ENCODE results near the gene METTL13. TPM values are rescaled to one million over a fixed set of nuclear protein-coding genes. Genes with fewer than 3 reads are reported as not detected.

The METTL13 gene
- total and polyA plus RNA-seq, 11 donors = 5.0 to 29.2 (median 14.8) TPM

DNA sequence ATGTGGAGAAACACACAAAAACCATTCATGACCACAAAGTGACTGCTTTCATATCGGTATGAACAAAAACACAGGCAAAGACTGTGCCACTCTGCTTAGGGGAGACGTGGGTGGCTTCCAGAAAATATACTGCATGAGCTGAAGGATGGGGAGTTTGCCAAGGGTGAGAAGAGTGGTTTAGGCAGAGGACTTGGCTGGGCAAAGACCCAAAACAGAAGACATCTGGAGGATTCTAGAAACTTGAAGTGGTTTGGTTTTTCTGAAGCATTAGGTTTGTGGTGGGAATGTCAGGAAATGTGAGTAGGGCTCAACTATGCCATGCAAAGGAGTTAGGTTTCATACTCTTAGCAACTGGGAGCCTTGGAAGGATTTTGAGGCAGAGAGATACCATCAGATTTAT, 33.2 kb downstream of the METTL13 start:
- Histone ChIP-seq H3K27ac (no peak overlapping the region), H3K4me3 (no peak overlapping the region), H3K9me3 (no peaks in the 10 kb centered on the region), H3K27me3 (no peaks in the 10 kb centered on the region), H3K36me3 (no peaks in the 10 kb centered on the region), H3K4me1 (peaks cover 0 to 10% (median 0%) of the 10 kb centered on the region in 12 donors)
- intact Hi-C loops (cut with DNase I) = no loop called here
- DNase-seq = no peak
- 73 to 84% (median 75%) methylated on average over 2 of the region's 2 CpGs for whole genome bisulfite sequencing, 4 donors
- TF ChIP-seq POLR2A (IDR thresholded peaks at IDR 0.05) = no peak
- TF ChIP-seq, protein P1, sequence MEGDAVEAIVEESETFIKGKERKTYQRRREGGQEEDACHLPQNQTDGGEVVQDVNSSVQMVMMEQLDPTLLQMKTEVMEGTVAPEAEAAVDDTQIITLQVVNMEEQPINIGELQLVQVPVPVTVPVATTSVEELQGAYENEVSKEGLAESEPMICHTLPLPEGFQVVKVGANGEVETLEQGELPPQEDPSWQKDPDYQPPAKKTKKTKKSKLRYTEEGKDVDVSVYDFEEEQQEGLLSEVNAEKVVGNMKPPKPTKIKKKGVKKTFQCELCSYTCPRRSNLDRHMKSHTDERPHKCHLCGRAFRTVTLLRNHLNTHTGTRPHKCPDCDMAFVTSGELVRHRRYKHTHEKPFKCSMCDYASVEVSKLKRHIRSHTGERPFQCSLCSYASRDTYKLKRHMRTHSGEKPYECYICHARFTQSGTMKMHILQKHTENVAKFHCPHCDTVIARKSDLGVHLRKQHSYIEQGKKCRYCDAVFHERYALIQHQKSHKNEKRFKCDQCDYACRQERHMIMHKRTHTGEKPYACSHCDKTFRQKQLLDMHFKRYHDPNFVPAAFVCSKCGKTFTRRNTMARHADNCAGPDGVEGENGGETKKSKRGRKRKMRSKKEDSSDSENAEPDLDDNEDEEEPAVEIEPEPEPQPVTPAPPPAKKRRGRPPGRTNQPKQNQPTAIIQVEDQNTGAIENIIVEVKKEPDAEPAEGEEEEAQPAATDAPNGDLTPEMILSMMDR (IDR thresholded peaks at IDR 0.05) = no peak
- no peak for ATAC-seq

DNA sequence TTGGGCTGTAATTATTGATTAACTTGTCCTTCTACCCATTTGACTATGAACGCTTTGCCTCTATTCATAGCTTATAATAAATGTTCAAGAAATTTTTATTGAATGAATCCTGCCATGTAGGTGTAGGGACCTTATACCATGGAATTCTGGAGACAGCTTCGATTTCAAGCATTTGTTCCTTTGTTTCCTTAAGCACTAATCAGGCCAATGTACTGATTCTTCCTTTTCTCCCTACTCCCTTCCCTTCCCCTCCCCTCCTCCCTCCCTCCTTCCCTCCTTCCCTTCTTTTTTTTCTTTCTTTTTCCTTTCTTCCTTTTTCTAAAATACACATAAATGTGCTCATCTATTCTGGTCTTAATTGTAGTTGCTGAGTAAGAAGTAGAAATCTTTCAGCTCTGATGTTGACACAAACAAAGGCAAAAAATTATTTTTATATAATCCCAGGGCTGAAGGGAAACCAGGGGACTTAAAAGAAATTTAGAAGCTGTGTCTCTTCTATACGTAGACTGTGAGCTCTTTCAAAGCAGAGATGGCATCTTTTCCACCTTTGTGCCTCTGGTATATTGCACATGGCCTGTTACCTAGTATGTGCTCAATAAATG, 34.9 kb downstream of the METTL13 start:
- Histone ChIP-seq H3K9me3 (no peaks in the 10 kb centered on the region), H3K27me3 (no peaks in the 10 kb centered on the region), H3K4me1 (peaks cover 0 to 10% (median 0%) of the 10 kb centered on the region in 12 donors), H3K4me3 (no peak overlapping the region), H3K36me3 (no peaks in the 10 kb centered on the region), H3K27ac (no peak overlapping the region)
- WGBS, 4 donors = 84 to 88% (median 86%) methylated on average over 3 of the region's 3 CpGs
- TF ChIP-seq, protein P1 (IDR thresholded peaks at IDR 0.05) = no peak
- no peak for TF ChIP-seq POLR2A (IDR thresholded peaks at IDR 0.05)
- no peak for DNase-seq
- no peak for ATAC-seq
- intact Hi-C loops (cut with DNase I) = no loop called here

GRCh38 chr1:171817511-171818265, 36.2 kb downstream of the METTL13 start:
- 18 to 38% (median 30%) methylated on average over 3 of the region's 3 CpGs for WGBS, 4 donors
- H3K27ac ChIP-seq = no peak overlapping the region
- peak in 1 of 4 donors; percentile 31 for ATAC-seq
- no peaks in the 10 kb centered on the region for H3K9me3 ChIP-seq
- H3K27me3 ChIP-seq = no peaks in the 10 kb centered on the region
- no peak overlapping the region for H3K4me3 ChIP-seq
- peaks cover 0 to 10% (median 0%) of the 10 kb centered on the region in 12 donors for H3K4me1 ChIP-seq
- intact Hi-C loops (cut with DNase I) = no loop called here
- TF ChIP-seq POLR2A (IDR thresholded peaks at IDR 0.05) = no peak
- TF ChIP-seq, protein P1 (IDR thresholded peaks at IDR 0.05) = no peak
- H3K36me3 ChIP-seq = no peaks in the 10 kb centered on the region
- no peak for DNase-seq

- no peak overlapping the region for H3K27ac ChIP-seq
- H3K27me3 ChIP-seq = no peaks in the 10 kb centered on the region
- no peaks in the 10 kb centered on the region for H3K9me3 ChIP-seq
- intact Hi-C loops (cut with DNase I) = no loop called here
- WGBS, 4 donors = 51 to 65% (median 55%) methylated on average over 2 of the region's 2 CpGs
- no peak overlapping the region for H3K4me3 ChIP-seq
- ATAC-seq (no peak), DNase-seq (no peak)
- TF ChIP-seq POLR2A (IDR thresholded peaks at IDR 0.05) = no peak
- TF ChIP-seq, protein P1 (IDR thresholded peaks at IDR 0.05) = no peak
- H3K4me1 ChIP-seq = peaks cover 0 to 10% (median 0%) of the 10 kb centered on the region in 12 donors
- no peaks in the 10 kb centered on the region for H3K36me3 ChIP-seq
Observed at GRCh38 chr1:171819946-171820345, 38.5 kb downstream of the METTL13 start.
